Measurements from ENCODE around the gene FOXN3. TPM values are rescaled to one million over a fixed set of nuclear protein-coding genes. Genes with fewer than 3 reads are reported as not detected.

Gene FOXN3
- total and polyA plus RNA-seq, 10 of the 15 experiments (the other 5 are each of a cell fraction or from before 2014, with no cell fraction given): 4.5 to 68.9 (median 29.7) TPM

- RAD21 ChIA-PET (ENCODE audit: unreplicated experiment): interaction anchor here (0.6 to 1.6 kb wide), 3 partner anchors 8 to 230 kb away, joined by 3 to 7 read pairs (median 3); no protein-coding TSS in a partner anchor
- Histone ChIP-seq H3K27ac (ENCODE audit: control insufficient read depth, insufficient read depth) (0 out of 2 replicates have a peak overlapping the region, but pooled peaks have one; percentile 7), H4K20me1 (ENCODE audit: control insufficient read depth, insufficient read depth) (no peaks in the 10 kb centered on the region), H3K4me3 (peak overlapping the region; percentile 24; the same call in 1 of the 2 replicates), H2AFZ (ENCODE audit: control insufficient read depth, low read depth, low read length) (no peak overlapping the region), H3K9me3 (replicated peaks; ENCODE audit: control insufficient read depth, insufficient read depth, low read length) (no peaks in the 10 kb centered on the region; the same call in 1 of the 3 replicates), H3K79me2 (ENCODE audit: control insufficient read depth, insufficient read depth, low read length) (peaks cover 83% of the 10 kb centered on the region), H3K36me3 (ENCODE audit: control insufficient read depth in 2 of 2, insufficient read depth in 2 of 2, low read length in 1 of 2) (peaks cover 1 to 8% of the 10 kb centered on the region in 2 experiments; a peak in 3 of 4 replicates), H3K9ac (ENCODE audit: control insufficient read depth, insufficient read depth, low read length) (no peak overlapping the region), H3K4me1 (ENCODE audit: control insufficient read depth, insufficient read depth, low read length) (peaks cover 28% of the 10 kb centered on the region), H3K27me3 (replicated peaks in 1 of 2; ENCODE audit: control insufficient read depth in 2 of 2, insufficient read depth in 2 of 2, low read length in 1 of 2) (no peaks in the 10 kb centered on the region), H3K4me2 (ENCODE audit: control insufficient read depth, insufficient read depth) (peak overlapping the region; percentile 75)
- in situ Hi-C loops (cut with MboI): no loop called here
- ATAC-seq (no peak), FAIRE-seq (no peak), DNase-seq (ENCODE audit: low read depth, low spot score) (no peak)
- no TSS peak for BruUV-seq (replicated peaks)
- SMC1A ChIA-PET (ENCODE audit: uncharacterized antibody, unreplicated experiment): interaction anchor here (0.6 to 1.6 kb wide), 6 partner anchors 9 to 365 kb away, joined by 3 to 9 read pairs (median 4); no protein-coding TSS in a partner anchor
- POLR2A ChIA-PET: no interaction called here
- CTCF ChIA-PET: interaction anchor here (0.6 to 1.5 kb wide), 4 partner anchors 8 to 229 kb away, joined by 3 to 5 read pairs (median 4); no protein-coding TSS in a partner anchor
- intact Hi-C loops (cut with micrococcal nuclease; ENCODE audit: unreplicated experiment): no loop called here
- WGBS (ENCODE audit: insufficient coverage, insufficient replicate concordance, low lambda C conversion rate, missing lambda C conversion rate): 82% methylated on average over 4 of the region's 4 CpGs
- no peak for TF ChIP-seq ZZZ3 (IDR thresholded peaks at IDR 0.05; ENCODE audit: control insufficient read depth, insufficient read length, low read depth)
- no peak for TF ChIP-seq NFXL1 (IDR thresholded peaks at IDR 0.05; ENCODE audit: borderline replicate concordance)
- no peak for TF ChIP-seq YBX1 (IDR thresholded peaks at IDR 0.05)
- no peak for TF ChIP-seq SMC3 (IDR thresholded peaks at IDR 0.05; ENCODE audit: borderline replicate concordance, low read length)
- no peak for TF ChIP-seq ZBTB11 (CRISPR knock-in tag; IDR thresholded peaks at IDR 0.05)
- TF ChIP-seq FOXM1 (IDR thresholded peaks at IDR 0.05; ENCODE audit: low read depth, low read length): no peak
- TF ChIP-seq ZNF217 (IDR thresholded peaks at IDR 0.05): no peak
- TF ChIP-seq KLF5 (IDR thresholded peaks at IDR 0.05; ENCODE audit: partially characterized antibody): no peak
These were observed 10.1 kb downstream of the FOXN3 start for GRCh38 chr14:89406941-89407340.
